ENCODE data around the gene ERMP1. TPM values are rescaled to one million over a fixed set of nuclear protein-coding genes. Genes with fewer than 3 reads are reported as not detected.
"Not testable (repeated sequence)": the region's sequence is repeated elsewhere in the genome, so short reads cannot be mapped to it uniquely, and the experiment has no call there.

Gene ERMP1, protein sequence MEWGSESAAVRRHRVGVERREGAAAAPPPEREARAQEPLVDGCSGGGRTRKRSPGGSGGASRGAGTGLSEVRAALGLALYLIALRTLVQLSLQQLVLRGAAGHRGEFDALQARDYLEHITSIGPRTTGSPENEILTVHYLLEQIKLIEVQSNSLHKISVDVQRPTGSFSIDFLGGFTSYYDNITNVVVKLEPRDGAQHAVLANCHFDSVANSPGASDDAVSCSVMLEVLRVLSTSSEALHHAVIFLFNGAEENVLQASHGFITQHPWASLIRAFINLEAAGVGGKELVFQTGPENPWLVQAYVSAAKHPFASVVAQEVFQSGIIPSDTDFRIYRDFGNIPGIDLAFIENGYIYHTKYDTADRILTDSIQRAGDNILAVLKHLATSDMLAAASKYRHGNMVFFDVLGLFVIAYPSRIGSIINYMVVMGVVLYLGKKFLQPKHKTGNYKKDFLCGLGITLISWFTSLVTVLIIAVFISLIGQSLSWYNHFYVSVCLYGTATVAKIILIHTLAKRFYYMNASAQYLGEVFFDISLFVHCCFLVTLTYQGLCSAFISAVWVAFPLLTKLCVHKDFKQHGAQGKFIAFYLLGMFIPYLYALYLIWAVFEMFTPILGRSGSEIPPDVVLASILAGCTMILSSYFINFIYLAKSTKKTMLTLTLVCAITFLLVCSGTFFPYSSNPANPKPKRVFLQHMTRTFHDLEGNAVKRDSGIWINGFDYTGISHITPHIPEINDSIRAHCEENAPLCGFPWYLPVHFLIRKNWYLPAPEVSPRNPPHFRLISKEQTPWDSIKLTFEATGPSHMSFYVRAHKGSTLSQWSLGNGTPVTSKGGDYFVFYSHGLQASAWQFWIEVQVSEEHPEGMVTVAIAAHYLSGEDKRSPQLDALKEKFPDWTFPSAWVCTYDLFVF
- polyA plus RNA-seq (2013, experiment 1 of 2) = 10.9 TPM
- 11.0 TPM for polyA plus RNA-seq (2013, experiment 2 of 2)

DNA sequence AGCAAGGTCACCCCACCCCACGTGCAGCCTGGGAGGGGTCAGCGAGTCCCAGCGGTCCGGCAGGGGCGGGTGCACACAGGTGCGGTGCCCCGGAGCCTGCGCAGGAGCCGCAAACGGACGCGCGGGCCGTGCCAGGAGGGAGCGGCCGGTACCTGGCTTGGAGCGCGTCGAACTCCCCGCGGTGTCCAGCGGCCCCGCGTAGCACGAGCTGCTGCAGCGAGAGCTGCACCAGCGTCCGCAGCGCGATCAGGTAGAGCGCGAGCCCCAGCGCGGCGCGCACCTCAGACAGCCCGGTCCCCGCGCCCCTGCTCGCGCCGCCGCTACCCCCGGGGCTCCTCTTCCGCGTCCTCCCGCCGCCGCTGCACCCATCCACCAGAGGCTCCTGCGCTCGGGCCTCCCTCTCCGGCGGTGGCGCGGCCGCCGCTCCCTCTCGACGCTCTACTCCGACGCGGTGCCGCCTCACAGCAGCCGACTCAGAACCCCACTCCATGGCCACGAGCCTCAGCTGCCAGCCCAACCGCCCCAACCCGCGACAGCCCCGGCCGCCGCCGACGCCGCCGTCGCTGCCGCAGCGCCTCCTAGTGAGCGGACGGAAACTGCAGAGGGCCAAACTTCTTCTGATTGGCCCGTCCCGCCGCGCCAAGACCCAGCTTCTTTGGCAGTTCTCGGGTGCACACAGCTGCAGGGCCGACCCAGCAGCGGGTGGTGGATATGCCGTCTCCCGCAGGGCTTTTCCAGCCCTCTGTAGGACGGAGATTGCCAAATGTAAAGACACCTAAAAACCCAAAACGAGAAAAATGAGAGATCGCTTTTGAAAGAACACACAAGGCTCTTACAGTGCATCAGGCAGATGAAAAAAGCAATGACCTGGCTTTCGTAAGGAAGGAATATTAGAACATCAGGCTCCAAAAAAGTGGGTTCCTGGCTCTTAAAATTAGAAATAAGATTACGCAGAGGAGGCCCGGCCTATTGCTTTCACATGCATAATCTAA is at the start of gene ERMP1:
ERMP1 (minus strand) TSS at position 580 of the 992 bp plus-strand sequence; CDS start at position 490, 90 bp downstream.
- Histone ChIP-seq H3K9me3 (ENCODE audit: control insufficient read depth, low read length) (no peaks in the 10 kb centered on the region), H3K4me1 (ENCODE audit: control insufficient read depth, insufficient read depth, low read length, poor library complexity, severe bottlenecking) (no peaks in the 10 kb centered on the region), H3K4me3 (ENCODE audit: extremely low read depth, insufficient read depth, low read length, poor library complexity, severe bottlenecking) (peak within 1 kb of the TSS; percentile 64), H3K27ac (ENCODE audit: low read depth, low read length, severe bottlenecking) (no peak within 1 kb of the TSS), H3K36me3 (ENCODE audit: control insufficient read depth, insufficient read depth, low read length) (no peaks in the 10 kb centered on the region)
- WGBS, 2 experiments (ENCODE audit: insufficient coverage in 2 of 2) = 1 to 2% methylated on average over 76 to 90 of the region's 95 CpGs

DNA sequence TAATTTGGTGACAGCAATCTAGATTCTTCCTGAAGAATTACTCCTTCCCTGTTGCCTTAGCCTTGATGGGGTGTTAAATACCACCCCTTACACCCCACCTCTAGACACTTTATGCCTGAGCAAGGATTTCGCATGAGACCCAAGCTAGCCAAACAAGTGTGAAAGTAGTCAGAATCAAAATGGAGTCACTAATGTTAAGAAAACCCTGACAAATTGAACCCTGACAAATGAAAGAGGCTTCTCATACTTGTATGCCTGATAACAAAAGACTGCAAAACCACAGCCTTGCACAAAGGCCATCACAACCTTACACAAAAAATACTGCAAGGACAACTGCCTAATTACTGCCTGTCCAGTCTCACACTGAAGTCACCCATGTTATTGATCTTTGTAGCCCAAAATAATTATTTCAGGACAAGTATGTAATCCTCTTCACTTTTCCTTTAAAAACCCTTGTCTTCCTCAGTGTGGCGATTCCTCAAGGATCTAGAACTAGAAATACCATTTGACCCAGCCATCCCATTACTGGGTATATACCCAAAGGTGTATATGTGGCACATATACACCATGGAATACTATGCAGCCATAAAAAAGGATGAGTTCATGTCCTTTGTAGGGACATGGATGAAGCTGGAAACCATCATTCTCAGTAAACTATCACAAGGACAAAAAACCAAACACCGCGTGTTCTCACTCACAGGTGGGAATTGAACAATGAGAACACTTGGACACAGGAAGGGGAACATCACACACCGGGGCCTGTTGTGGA is 49.5 kb upstream of the ERMP1 start:
- WGBS, 2 experiments (ENCODE audit: insufficient coverage in 2 of 2) = 100% methylated on average over 1 of the region's 5 CpGs
- H3K36me3 ChIP-seq (ENCODE audit: control insufficient read depth, insufficient read depth, low read length); H3K4me3 ChIP-seq (ENCODE audit: extremely low read depth, insufficient read depth, low read length, poor library complexity, severe bottlenecking): not testable (repeated sequence)

DNA sequence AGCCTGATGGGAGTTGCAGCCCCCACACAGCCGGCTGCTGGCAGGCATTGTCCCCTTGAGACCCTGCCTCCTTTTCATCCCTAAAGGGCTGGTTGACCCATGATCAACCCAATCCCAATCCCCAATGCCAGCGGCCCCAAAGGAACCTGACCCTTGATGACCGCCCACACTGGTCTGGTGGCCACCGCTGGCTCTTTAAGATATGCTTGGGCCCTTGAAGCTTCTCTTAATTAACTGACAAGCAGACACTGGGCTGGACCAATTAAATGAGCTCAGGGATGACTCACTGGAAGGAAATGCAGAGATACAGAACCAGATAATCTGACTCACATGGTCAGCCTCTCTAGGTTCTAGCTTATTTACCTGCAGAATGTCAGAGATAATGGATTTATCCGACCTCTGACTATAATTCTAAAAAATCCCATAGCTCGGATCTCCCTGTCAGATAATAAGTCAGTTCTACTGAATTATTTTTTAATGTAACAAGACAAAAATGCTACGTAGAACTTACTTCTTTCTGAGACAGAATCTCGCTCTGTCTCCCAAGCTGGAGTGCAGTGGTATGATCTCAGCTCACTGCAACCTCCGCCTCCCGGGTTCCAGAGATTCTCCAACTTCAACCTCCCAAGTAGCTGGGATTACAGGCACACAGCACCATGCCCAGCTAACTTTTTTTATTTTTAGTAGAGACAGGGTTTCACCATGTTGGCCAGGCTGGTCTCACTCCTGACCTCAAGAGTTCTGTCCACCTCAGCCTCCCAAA is 46.7 kb upstream of the ERMP1 start:
- Histone ChIP-seq H3K27ac (ENCODE audit: low read depth, low read length, severe bottlenecking) (peak overlapping the region; percentile 89), H3K4me3 (ENCODE audit: extremely low read depth, insufficient read depth, low read length, poor library complexity, severe bottlenecking) (no peak overlapping the region), H3K9me3 (ENCODE audit: control insufficient read depth, low read length) (peaks cover 8% of the 10 kb centered on the region), H3K4me1 (ENCODE audit: control insufficient read depth, insufficient read depth, low read length, poor library complexity, severe bottlenecking) (peaks cover 9% of the 10 kb centered on the region), H3K36me3 (ENCODE audit: control insufficient read depth, insufficient read depth, low read length) (no peaks in the 10 kb centered on the region)
- 67 to 83% methylated on average over 8 of the region's 10 CpGs for WGBS, 2 experiments (ENCODE audit: insufficient coverage in 2 of 2)

More for the DNA sequence above, 49.5 kb upstream of the ERMP1 start:
- H3K9me3 ChIP-seq (ENCODE audit: control insufficient read depth, low read length); H3K4me1 ChIP-seq (ENCODE audit: control insufficient read depth, insufficient read depth, low read length, poor library complexity, severe bottlenecking); H3K27ac ChIP-seq (ENCODE audit: low read depth, low read length, severe bottlenecking): not testable (repeated sequence)

DNA sequence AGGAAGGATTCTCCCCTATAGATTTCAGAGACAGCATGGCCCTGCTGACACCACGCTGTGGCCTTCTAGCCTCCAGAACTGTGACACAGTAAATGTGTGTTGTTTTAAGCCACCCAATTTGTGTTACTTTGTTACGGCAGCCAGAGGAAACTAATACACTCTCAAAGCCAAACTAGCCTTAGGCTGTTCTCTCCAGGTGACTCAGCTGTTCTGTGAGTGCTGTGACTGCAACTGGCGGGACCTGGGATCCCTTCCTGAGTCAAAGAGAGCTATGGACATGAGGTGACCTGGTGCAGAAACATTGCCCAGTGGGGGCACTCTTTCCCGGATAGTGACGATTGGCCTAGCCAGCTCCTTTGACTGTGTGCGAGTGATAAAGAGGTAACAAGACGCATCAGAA is 43.8 kb upstream of the ERMP1 start:
- WGBS, 2 experiments (ENCODE audit: insufficient coverage in 2 of 2) = 91 to 95% methylated on average over 4 to 6 of the region's 7 CpGs
- H3K4me1 ChIP-seq (ENCODE audit: control insufficient read depth, insufficient read depth, low read length, poor library complexity, severe bottlenecking) = peaks cover 11% of the 10 kb centered on the region
- no peaks in the 10 kb centered on the region for H3K36me3 ChIP-seq (ENCODE audit: control insufficient read depth, insufficient read depth, low read length)
- H3K9me3 ChIP-seq (ENCODE audit: control insufficient read depth, low read length) = peaks cover 8% of the 10 kb centered on the region
- H3K4me3 ChIP-seq (ENCODE audit: extremely low read depth, insufficient read depth, low read length, poor library complexity, severe bottlenecking) = no peak overlapping the region
- no peak overlapping the region for H3K27ac ChIP-seq (ENCODE audit: low read depth, low read length, severe bottlenecking)

DNA sequence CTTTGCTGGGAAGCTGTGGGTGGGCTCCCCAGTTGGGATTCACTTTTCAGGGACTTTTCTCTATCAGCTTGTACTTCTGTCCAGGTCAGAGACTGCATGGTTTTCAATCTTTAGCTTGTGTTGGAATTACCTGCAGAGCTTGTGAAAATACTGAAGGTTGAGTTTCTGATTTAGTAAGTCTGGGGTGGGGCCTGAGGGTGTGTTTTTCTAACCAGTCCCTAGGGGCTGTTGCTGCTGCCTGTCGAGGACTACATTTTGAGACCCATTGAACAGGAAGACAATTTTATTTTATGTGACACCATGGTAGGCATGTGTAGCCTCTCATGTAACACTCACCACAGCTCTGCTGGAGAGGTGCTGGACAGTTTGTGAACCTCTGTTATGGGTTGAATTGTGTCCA is 43.1 kb upstream of the ERMP1 start:
- peaks cover 8% of the 10 kb centered on the region for H3K9me3 ChIP-seq (ENCODE audit: control insufficient read depth, low read length)
- no peaks in the 10 kb centered on the region for H3K36me3 ChIP-seq (ENCODE audit: control insufficient read depth, insufficient read depth, low read length)
- H3K4me3 ChIP-seq (ENCODE audit: extremely low read depth, insufficient read depth, low read length, poor library complexity, severe bottlenecking) = no peak overlapping the region
- H3K27ac ChIP-seq (ENCODE audit: low read depth, low read length, severe bottlenecking) = no peak overlapping the region
- H3K4me1 ChIP-seq (ENCODE audit: control insufficient read depth, insufficient read depth, low read length, poor library complexity, severe bottlenecking) = peaks cover 11% of the 10 kb centered on the region
- no CpG with 5 or more reads among the region's 1 CpG for WGBS, 2 experiments (ENCODE audit: insufficient coverage in 2 of 2)

DNA sequence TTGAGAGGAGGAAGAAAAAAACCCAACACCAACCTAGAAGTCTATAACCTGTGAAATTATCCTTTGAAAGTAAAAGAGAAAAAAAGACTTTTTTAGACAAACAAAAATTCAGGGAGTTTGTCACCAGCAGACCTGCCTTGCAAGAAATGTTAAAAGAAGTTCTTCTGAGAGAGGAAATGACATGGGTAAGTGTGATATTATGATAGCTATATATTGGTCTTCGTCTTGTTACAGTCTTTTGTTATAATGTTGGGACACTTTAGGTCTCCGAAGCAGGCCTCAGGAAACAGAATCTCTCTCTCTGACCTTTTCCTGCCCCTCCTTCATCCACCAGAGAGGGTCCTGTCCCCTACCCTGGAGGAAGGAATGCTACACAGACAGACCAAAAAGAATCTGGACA is 41.1 kb upstream of the ERMP1 start:
- Histone ChIP-seq H3K4me1 (ENCODE audit: control insufficient read depth, insufficient read depth, low read length, poor library complexity, severe bottlenecking) (peaks cover 8% of the 10 kb centered on the region), H3K36me3 (ENCODE audit: control insufficient read depth, insufficient read depth, low read length) (no peaks in the 10 kb centered on the region), H3K9me3 (ENCODE audit: control insufficient read depth, low read length) (peaks cover 8% of the 10 kb centered on the region), H3K27ac (ENCODE audit: low read depth, low read length, severe bottlenecking) (no peak overlapping the region), H3K4me3 (ENCODE audit: extremely low read depth, insufficient read depth, low read length, poor library complexity, severe bottlenecking) (no peak overlapping the region)
- WGBS, 2 experiments (ENCODE audit: insufficient coverage in 2 of 2) = no CpG with 5 or more reads among the region's 2 CpGs

DNA sequence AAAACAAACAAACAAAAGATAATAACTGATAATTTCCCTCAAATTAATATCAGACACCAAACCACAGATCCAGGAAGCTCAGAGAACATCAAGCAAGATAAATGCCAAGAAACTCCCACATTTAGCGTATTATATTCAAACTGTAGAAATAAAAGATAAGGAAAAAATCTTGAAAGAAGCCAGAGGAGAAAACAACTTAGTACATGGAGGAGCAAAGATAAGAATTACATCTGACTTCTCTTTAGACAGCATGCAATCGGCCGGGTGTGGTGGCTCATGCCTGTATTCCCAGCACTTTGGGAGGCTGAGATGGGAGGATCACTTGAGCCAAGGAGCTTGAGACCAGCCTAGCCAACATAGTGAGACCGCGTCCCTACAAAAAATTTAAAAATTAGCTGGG is 40.5 kb upstream of the ERMP1 start:
- H3K36me3 ChIP-seq (ENCODE audit: control insufficient read depth, insufficient read depth, low read length) = no peaks in the 10 kb centered on the region
- 79 to 83% methylated on average over 3 to 4 of the region's 5 CpGs for WGBS, 2 experiments (ENCODE audit: insufficient coverage in 2 of 2)
- peaks cover 5% of the 10 kb centered on the region for H3K4me1 ChIP-seq (ENCODE audit: control insufficient read depth, insufficient read depth, low read length, poor library complexity, severe bottlenecking)
- no peak overlapping the region for H3K4me3 ChIP-seq (ENCODE audit: extremely low read depth, insufficient read depth, low read length, poor library complexity, severe bottlenecking)
- H3K27ac ChIP-seq (ENCODE audit: low read depth, low read length, severe bottlenecking) = no peak overlapping the region
- peaks cover 8% of the 10 kb centered on the region for H3K9me3 ChIP-seq (ENCODE audit: control insufficient read depth, low read length)

DNA sequence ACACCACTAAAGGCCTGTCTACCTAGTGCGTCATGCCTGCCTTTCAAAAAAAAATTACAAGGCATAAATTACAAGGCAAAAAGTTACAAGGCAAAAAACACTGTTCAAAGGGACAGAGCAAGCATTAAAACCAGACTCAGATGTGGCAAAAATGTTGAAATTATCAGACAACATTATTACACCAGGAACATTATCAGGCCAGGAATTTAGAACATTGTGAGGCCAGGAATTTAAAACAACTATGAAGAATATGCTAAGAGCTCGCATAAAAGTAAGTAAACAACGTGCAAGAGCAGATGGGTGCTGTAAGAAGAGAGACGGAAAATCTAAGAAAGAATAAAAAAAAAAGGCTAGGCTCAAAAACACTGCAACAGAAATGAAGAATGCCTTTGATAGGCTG is 39.6 kb upstream of the ERMP1 start:
- peaks cover 8% of the 10 kb centered on the region for H3K9me3 ChIP-seq (ENCODE audit: control insufficient read depth, low read length)
- no peak overlapping the region for H3K4me3 ChIP-seq (ENCODE audit: extremely low read depth, insufficient read depth, low read length, poor library complexity, severe bottlenecking)
- WGBS, 2 experiments (ENCODE audit: insufficient coverage in 2 of 2) = 58 to 75% methylated on average over 3 to 4 of the region's 4 CpGs
- peaks cover 5% of the 10 kb centered on the region for H3K4me1 ChIP-seq (ENCODE audit: control insufficient read depth, insufficient read depth, low read length, poor library complexity, severe bottlenecking)
- no peaks in the 10 kb centered on the region for H3K36me3 ChIP-seq (ENCODE audit: control insufficient read depth, insufficient read depth, low read length)
- no peak overlapping the region for H3K27ac ChIP-seq (ENCODE audit: low read depth, low read length, severe bottlenecking)

DNA sequence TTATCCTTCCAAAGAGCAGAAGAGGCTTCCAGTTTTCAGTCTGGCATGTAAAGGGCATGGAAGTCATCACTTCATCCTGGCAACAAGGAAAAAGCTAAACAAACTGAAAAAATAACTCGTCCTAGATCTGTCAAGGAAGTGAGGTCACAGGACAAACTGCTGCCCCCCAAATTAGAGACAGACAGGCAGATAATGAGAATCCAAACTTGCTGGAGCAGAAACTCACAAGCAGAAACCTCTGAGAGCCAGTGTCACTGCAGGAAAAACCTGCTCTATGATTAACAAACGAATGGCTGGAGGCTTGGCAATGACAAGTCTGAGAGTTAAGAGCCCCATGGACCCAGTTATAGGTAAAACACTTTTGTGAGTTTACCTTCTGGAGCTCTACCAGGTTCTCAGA is 38.9 kb upstream of the ERMP1 start:
- no peaks in the 10 kb centered on the region for H3K36me3 ChIP-seq (ENCODE audit: control insufficient read depth, insufficient read depth, low read length)
- peaks cover 6% of the 10 kb centered on the region for H3K9me3 ChIP-seq (ENCODE audit: control insufficient read depth, low read length)
- WGBS, 2 experiments (ENCODE audit: insufficient coverage in 2 of 2) = 81 to 100% methylated on average over 1 to 2 of the region's 2 CpGs
- H3K4me1 ChIP-seq (ENCODE audit: control insufficient read depth, insufficient read depth, low read length, poor library complexity, severe bottlenecking) = peaks cover 5% of the 10 kb centered on the region
- no peak overlapping the region for H3K4me3 ChIP-seq (ENCODE audit: extremely low read depth, insufficient read depth, low read length, poor library complexity, severe bottlenecking)
- no peak overlapping the region for H3K27ac ChIP-seq (ENCODE audit: low read depth, low read length, severe bottlenecking)

Measured in mesodermal cell (in vitro differentiated cells).